CD4-positive, alpha-beta T cell treated with Interleukin-15 for 4 hours (primary cell): Measurements from ENCODE around the gene ZBP1.

Experiments
- DNase-seq: peaks from one replicate; pipeline ENCODE4 v3.0.0-alpha.2; 2020; ENCODE audit warnings: low spot score

The ZBP1 gene, protein sequence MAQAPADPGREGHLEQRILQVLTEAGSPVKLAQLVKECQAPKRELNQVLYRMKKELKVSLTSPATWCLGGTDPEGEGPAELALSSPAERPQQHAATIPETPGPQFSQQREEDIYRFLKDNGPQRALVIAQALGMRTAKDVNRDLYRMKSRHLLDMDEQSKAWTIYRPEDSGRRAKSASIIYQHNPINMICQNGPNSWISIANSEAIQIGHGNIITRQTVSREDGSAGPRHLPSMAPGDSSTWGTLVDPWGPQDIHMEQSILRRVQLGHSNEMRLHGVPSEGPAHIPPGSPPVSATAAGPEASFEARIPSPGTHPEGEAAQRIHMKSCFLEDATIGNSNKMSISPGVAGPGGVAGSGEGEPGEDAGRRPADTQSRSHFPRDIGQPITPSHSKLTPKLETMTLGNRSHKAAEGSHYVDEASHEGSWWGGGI

DNA sequence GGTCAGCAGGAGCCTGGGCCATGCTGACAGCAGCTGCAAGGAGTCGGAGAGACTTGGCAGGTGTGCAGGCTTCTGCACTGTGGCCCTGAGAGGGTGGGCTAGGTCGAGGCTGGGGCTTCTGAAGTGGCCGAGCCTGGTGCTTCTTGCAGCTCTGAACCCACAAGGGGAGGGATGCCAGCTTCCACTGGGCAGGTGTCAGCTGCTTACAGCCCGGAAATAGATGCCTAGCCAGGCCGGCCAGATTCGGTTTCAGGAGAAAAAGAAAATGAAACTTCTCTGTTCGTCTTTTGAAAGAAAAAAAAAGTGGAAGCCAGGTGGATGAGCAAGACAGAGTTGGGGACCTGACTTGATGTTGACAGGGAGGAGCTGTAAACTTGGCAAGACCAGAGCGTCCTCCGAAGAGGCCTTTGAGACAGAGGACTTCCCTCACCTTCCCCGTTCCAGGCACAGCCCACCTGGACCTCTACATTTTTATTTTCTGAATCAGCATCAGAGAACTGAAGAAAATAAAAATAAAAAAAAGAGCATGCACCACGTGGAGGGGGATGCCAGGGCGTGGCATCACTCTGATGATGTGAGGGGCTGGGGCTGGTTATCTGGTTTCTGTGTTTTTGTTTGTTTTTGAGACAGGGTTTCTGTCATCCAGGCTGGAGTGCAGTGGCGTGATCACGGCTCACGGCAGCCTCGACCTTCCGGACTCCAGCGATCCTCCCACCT lies at the start of gene ZBP1:
ZBP1 (minus strand) TSS at position 153 of the 717 bp plus-strand sequence; CDS start at position 22, 131 bp downstream.
- peak; percentile 61 for DNase-seq

DNA sequence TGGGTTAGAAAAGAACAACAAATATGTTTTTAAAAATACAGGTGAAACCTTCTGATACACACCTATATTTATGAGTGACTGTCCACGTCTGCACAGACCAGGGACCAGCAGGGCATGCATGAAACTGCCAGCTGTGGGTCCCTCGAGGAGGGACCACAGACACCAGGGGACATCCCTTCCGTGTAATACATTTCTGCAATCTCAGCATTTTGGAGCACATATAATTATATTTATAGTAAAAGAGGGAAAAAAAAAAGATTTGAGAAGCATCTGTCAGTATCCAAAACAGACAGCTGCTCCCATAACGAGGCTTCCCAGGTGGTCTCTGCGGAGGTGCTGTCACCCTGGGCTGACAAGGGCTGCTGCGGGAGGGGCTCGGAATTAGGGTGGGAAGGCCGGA lies 49.4 kb upstream of the ZBP1 start:
- no peak for DNase-seq

DNA sequence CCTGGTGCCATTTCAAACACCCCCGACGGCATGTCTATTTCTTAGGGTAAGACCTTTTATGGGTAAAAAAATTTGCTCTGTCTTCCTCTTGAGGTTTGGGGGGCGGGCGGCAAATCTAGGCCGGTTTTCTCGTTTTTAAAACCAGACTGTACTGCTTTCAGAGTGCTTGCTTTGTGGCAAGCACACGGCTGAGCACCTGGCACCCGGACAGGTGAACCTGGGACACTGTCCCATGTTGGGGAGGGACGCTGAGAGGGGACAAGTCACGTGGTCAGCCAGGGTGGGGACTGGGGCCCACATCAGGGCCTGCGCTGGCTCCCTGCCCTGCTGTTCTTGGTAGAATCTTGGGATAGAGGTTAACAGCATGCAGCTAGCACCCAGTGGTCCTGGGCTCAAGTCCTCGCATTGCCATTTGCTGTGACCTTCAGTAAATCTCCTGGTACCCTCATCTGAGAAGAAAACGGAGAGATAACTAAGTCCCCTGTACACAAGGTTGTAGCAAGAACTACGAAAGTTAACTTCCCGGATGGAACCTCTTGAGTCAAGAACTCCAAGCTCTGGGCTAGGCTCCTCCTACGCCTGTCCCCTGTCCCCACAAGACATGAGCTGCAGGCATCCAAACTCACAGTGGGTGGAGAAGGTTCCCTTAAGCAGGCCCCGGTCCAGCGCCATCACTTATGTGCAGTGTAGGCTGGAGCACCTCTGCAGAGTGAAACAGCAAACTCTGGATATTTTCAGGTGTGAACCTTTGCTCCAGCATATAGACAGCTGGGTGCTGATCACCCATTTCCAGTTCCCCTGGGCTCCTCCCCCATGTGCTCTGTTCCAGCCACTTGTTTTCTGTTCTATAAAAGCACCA lies 47.9 kb upstream of the ZBP1 start:
- no peak for DNase-seq

- no peak for DNase-seq
Observed at GRCh38 chr20:57667388-57667787, 47.2 kb upstream of the ZBP1 start.

- DNase-seq = no peak
Observed at GRCh38 chr20:57666834-57667157, 46.6 kb upstream of the ZBP1 start.

DNA sequence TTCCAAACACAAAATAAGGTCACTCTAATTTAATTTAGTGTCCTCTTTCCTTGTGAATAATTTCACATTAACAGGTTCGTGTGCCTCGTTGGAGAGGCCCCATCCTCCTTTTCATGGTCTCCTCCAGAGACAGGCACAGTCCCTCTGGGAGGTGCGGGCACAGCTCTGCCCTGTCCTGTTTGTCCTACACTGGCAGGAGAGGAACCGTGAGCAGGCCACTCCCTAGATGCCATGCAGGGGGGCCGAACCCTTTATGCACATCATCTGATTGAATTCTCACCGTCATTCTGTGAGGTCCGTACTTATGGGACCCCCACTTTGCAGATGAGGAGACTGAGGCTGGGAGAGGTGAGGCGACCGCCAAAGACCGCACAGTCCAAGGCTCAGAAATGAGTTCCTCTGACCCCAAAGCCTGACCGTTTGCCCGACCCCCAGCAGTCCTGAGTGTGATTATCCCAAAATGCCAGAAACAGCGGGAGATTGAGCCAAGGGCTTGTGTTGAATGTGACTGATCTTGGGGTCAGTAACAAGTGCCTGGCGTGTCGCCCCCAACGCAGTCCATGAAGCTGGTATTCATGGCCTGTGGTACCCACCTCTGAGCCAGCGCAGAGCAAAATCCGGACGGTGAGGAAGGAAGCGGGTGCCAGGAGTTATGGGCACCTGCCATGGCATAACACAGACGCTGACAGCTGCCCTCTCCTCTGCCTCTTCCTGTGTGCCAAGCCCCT lies 46.0 kb upstream of the ZBP1 start:
- DNase-seq = no peak

- no peak for DNase-seq
Observed at GRCh38 chr20:57665589-57665971, 45.4 kb upstream of the ZBP1 start.

DNA sequence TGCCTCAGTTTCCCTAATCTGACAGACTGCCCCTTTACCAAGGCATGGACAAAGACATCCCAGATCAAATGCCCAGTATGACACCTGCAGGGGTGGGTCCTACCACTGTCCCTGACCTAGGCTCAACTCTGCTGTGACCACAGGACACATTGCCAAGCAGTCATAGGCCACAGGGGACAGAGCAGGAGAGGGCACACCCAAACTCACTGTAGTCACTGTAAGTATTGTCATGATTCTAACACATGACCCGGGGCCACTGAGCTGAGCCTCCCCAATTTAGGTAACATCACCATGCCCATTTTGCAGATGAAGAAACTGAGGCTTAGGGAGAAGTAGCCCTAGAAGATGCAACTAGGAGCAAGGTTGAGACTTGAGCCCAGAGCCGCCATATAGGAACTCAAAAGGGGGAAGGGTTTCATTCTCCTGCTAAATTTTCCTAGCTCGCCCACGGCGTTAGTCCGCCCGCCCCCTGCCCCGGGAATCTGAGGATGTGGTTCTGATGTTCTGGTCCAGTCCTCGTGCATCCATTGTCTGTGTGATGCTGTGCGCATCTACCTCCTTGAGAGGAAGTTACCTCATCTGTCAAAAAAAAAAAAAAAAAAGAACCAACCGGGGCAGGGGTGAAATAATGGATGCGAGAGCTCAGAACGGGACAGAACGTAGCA lies 44.8 kb upstream of the ZBP1 start:
- DNase-seq = no peak

DNA sequence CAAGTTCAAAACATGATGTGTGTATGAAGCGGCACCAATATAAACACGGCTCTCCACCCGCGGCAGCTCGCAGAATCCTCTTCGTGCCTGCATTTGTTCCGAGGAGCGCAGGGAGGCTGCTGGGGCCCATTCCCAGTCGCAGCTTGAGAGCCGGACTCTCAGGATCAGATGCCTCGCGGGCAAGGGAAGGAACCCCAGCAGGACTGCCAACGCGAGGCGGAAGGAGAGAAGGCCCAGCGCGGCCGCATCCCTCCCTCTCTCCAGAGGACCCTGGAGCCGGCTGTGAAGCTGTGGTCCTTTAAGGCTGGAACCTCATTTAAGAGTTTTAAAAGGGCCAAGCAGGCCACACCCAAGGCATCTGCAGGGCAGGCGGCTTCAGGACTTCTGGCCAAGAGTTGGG lies 44.2 kb upstream of the ZBP1 start:
- DNase-seq = no peak

DNA sequence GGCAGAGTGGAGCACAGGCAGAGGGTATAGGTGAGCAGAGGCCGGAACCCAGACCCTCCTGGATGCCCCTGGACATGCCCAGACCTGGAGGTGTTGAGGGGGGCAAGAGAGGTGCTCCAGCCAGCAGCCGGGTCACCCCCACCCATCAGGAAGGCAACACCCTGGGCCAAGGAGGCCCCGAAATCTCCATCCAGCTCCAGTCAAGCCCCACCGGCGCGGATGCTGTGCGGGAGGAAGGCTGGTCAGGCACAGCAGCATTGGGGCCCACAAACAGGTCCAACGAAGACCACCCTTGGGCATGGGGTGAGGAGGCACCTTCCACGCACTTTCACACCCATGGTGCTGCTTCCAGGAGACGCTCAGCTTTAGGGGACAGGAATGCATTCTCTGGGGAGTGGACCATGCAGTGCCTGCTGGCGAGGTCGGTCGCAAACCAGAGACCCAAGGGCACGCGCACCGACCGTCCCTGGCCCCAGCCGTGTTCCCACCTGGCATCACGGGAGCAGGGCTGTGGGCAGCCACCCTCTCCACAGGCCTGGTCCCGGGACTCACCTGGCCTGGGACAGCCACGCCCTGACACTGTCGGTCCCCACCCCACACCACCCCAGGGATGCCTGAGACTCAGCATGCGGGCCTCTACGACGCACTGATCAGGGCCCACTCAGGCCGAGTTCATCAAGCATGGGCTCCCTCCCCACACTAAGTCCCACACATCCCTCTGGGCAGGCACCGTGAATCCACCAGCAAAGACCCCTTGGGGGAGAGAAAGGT lies 43.6 kb upstream of the ZBP1 start:
- no peak for DNase-seq

DNA sequence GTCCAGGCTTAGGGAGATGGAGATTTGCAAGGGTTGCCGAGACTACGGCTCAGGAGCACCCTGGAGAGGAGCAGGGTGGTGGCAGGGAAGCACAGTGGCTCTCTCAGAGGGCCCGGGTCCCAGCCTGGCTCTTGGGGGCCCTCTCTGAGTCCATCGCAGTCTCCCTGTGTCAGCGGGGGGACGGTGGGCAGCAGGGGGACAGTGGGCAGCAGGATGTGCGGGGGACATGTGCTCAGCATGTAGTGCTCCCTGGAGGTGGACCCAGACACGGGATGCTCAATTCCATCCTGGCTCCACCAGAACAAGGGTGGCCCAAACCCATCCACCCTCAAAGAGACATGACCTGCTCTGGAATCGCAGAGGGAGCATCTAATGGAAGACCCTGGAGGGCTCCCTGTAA lies 43.0 kb upstream of the ZBP1 start:
- DNase-seq = no peak

DNA sequence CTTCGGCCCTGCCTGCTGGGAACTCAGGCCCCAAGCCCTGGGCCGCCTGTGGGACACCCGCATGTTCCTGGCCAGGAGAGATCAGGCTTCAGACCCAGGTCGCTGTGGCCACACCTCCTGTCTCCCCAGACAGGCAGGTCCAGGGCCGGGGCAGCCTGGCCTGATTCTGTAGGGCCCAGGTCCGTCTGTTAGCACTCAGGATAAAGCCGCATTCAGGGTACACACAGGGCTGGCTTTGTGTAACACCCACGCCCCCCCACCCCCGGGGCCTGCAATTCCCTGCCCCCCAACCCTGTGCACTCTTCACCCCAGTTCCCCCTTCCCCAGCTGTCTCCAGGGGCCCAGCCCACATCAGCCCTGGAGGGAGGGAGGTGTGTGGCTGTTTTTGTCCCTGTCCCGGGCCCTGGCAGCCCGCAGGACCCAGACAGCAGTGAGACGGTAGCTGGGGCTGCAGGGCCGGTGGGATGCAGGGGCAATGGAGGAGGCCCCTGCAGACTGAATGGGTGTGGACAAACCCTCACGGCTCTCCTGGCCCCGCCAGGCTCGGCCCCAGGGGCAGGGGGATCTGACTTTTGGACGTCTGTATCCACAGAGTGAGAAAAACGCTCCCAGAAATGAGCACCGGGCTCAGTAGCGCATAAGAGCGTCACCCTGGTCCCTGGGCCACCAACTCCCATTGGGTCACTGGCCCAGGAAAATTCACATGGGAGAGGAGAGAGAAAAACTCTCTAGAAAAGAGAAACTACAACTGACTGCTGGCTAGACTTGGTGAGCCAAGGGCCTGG lies 42.4 kb upstream of the ZBP1 start:
- no peak for DNase-seq

DNA sequence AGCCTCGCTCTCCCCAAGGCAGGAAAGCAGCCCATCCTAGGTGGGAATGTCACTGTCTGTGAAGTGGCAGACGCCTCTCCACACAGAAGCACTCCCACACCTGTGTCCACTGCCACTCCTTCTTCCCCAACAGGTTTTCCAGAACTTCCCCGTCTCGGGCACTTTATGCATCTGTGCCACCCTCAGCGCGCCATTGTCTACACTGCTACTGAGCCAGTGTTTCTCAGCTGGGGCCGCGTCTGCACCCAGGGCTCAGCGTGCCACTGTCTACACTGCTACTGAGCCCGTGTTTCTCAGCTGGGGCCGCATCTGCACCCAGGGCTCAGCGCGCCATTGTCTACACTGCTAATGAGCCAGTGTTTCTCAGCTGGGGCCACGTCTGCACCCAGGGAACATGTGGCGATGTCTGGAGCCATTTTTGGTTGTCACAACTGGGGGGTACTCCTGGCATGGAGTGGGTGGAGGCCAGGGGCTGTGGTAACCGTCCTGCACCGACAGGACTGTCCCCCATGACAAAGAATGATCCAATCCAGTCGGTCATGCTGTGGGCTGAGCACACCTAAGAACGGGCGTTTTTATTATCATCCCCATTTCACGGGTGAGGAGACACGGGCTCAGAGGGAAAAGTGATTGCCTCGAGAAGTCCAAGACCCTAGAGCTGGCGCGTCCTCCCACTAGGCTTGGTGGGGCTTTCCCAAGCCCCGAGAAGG lies 41.7 kb upstream of the ZBP1 start:
- no peak for DNase-seq

GRCh38 chr20:57660922-57661745 lies 40.9 kb upstream of the ZBP1 start:
- no peak for DNase-seq

DNA sequence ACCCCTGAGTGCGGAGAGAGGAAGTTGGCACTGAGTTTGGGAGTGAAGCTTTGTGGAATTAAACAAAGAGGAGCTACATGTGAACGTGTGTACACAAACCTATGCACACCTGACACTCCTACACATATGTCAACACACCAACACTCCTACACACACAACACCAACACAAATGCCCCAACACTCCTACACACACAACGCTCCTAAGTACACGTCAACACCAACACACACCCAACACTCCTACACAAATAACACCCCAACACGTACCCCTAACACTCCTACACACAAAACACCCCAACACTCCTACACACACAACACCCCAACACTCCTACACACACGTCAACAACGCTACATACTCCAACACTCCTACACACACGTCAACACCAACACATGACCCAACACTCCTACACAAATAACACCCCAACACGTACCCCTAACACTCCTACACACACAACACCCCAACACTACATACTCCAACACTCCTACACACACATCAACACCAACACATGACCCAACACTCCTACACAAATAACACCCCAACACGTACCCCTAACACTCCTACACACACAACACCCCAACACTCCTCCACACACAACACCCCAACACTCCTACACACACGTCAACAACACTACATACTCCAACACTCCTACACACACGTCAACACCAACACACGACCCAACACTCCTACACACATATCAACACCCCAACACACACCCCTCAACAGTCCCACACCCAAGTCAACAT lies 40.1 kb upstream of the ZBP1 start:
- no peak for DNase-seq

DNA sequence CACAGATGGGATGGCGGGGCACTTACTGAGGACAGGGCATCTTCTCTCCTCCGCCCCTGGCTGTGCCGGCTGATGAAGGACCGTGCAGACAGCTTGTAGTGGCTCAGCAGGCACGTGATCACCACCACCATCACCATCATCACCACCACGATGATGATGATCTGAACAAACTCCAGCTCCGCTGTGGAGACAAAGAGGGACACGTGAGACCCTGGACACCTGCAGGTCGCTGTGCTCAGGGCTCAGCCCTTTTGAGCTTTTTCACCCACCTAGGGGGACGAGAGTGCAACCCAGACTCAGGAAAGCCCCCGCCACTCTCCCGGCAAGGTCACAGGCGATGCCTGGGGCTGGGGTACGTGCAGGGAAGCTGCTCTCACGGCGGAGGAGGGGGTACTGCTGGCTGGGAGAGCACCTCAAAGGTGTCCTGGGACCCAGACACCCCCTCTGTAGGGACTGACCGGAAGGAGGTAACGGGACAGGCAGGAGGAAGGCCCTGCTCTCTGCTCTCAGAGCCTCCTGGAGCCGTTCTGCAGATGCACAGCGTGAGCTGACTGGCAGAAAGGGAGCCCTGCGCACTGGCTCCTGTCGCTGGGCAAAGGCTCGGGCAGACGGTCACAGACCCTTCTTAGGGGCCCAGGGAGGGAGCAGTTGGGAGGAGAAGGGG lies 39.4 kb upstream of the ZBP1 start:
- DNase-seq = no peak
